ENCODE data around the gene RAB42. TPM values are rescaled to one million over a fixed set of nuclear protein-coding genes. Genes with fewer than 3 reads are reported as not detected.
"Not testable (repeated sequence)": the region's sequence is repeated elsewhere in the genome, so short reads cannot be mapped to it uniquely, and the experiment has no call there.

RAB42 gene
- total RNA-seq, 1 donor from 2014 or later = 1.7 TPM

DNA sequence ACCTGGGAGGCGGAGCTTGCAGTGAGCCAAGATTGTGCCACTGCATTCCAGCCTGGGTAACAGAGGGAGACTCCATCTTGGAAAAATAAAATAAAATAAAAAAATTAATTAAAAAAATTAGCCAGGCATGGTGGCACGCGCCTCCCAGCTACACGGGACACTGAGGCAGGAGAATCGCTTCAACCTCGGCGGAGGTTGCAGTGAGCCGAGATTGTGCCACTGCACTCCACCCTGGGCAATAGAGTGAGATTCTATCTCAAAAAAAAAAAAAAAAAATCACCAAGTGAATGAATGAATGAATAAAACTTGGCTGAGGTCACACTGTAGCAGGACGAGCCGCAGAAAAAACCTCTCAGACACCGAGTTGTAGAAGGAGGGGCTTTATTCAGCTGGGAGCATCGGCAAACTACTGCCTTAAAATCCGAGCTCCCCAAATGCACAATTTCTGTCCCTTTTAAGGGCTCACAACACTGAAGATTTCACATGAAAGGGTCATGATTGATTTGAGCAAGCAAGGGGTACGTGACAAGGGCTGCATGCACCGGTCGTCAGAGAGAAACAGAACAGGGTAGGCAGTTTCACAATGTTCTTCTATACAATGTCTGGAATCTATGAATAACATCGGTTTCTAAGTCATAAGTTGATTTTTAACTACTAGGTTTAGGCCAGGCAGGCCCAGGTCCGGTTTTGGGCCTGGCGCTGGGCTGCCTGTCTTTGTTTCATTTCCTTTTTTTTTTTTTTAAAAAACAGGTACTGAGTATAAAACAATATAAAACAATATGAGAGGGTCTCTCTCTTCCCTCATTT lies 5.3 kb upstream of the RAB42 start:
- not testable (repeated sequence) for DNase-seq (ENCODE audit: low read depth, low spot score)

DNA sequence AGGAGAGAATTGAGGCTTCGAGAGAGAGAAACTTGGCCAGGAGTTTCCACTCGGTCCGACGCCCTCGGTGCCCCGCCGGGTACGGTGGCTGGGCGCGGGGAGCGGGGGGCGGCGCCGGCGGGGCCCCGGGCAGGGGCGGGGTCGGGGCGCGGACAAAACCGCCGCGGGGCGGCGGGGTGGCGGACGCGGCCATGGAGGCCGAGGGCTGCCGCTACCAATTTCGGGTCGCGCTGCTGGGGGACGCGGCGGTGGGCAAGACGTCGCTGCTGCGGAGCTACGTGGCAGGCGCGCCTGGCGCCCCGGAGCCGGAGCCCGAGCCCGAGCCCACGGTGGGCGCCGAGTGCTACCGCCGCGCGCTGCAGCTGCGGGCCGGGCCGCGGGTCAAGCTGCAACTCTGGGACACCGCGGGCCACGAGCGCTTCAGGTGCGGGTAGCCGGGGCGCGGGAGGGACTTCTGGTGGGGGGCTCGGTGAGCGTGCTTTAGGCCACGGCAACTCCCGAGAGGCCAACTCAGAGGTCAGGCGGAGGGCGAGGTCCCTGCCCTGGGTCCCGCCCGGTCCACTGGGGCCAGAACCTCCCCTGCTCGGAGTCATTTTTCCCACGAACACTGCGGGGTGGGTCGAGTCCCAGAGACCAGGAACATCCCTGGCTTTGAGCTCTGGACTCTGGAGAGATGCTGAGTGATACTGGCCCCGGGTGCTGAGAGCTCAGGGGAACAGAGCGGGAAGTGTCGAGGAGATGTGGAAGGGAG lies 431 bp downstream of the RAB42 start:
- DNase-seq (ENCODE audit: low read depth, low spot score) = no peak

DNA sequence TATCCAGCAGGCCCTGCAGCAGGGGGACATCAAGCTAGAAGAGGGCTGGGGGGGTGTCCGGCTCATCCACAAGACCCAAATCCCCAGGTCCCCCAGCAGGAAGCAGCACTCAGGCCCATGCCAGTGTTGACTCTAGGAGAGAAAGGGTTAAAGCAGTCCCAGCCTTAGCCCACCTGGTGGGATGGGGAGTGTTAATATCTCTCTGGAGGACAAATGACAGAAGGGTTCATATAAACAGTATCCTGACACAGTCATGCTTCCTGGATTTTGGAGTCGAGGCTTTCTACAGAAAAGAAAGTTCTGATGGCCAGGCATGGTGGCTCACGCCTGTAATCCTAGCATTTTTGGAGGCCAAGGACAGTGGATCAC lies 1.9 kb downstream of the RAB42 start:
- DNase-seq (ENCODE audit: low read depth, low spot score) = not testable (repeated sequence)

DNA sequence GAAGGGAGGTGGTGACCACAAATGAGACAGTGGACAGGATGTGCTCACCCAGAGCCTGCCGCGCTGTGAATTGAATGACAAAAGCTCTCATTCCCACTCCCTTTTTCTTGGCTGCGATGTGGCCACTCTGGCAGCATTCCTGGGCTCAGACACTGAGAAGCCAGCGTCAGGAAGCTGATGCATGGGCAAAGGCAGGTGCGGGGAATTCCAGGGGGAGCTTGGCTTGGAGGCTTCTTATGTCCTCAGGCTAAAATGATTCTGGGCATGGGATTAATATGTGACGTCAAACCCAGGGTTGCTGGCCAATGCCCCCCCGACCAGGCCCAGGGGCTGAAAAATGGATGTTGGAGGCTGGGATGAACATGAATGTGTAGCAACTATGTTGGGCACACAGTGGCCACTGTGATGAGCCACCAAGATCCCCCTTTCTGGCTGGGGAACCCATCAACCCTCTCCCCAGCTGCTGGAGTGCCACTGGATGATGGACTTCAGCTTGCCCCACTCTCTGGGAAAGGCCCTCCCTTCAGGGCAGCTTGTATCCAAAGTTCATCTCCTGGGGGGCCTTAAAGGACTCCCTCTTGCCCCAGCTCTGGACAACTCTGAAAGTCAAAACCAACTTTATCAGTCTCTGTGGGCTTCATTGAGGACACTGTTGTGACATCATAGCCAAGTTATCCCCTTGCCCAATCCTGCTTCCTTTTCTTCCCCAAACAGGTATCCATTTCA lies 2.8 kb downstream of the RAB42 start:
- peak; percentile 63 for DNase-seq (ENCODE audit: low read depth, low spot score)

GRCh38 chr1:28595412-28596191 lies 3.5 kb downstream of the RAB42 start:
- no peak for DNase-seq (ENCODE audit: low read depth, low spot score)

DNA sequence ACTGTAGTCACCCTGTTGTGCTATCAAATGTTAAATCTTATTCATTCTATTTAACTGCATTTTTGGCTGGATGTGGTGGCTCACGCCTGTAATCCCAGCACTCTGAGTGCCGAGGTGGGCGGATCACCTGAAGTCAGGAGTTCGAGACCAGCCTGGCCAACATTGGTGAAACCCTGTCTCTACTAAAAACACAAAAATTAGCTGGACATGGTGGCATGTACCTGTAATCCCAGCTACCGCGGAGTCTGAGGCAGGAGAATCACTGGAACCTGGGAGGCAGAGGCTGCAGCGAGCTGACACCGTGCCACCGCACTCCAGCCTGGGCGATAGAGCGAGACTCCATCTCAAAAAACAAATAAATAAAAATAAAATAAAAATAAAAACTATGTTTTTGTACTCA lies 4.2 kb downstream of the RAB42 start:
- not testable (repeated sequence) for DNase-seq (ENCODE audit: low read depth, low spot score)

DNA sequence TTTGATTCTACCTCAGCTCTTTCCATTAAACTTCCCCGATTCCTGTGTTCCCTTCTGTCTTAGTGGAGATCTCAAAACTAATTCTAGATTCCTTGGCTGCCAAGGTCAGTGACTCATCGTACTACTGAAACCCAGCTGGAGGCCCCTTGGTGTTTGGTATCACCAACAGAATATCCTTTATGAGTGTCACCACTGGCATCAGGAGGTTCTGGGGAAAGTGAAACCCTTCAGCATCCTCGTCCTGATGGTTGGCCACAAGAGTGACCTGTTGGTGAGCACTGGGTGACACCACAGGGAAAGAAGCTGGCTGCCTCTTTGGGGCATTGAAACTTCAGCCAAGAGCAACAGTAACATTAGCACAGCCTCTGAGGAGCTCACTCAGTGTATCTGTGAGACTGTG lies 9.6 kb downstream of the RAB42 start:
- DNase-seq (ENCODE audit: low read depth, low spot score) = no peak

- peak; percentile 37 for DNase-seq (ENCODE audit: low read depth, low spot score)
Observed at GRCh38 chr1:28602536-28603439, 10.7 kb downstream of the RAB42 start.

DNA sequence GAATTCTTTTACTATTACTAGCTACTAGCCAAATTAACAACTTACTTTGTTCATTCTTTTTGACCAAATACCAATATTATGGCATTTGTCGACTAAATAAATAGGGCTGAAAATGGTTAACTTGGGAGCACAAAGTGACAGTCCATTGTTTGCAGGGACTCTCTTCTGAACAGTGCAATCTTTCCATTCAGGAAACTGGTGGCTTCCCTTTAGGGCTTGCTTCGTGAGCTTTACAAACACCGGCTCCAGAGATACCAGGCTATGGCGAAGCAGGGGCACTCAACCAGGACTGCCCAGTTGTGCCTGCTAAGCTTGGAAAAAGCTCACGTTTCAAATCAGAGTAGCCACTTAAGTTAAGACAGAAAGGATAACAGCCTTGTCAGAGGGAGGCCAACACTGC lies 12.3 kb downstream of the RAB42 start:
- no peak for DNase-seq (ENCODE audit: low read depth, low spot score)

- DNase-seq (ENCODE audit: low read depth, low spot score) = no peak
Observed at GRCh38 chr1:28604962-28605361, 12.9 kb downstream of the RAB42 start.

DNA sequence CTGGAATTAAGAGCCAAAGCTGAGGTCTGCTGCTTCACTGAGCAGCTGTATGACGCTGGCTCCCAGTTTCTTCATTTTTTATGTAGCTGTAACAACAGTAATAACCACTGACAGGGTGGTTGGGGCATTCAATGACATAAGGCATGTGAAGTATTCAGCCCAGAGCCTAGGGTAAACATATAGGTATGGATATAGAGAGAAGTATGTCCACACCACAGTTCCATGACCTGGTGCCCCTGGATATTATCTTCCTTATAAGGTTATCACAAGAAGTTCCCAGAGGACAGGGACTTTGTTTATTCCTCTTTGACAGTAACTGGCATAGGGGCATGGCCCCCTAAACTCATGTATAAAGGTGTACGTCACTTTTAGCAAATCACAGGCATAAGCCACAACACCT lies 14.7 kb downstream of the RAB42 start:
- DNase-seq (ENCODE audit: low read depth, low spot score) = no peak

GRCh38 chr1:28613175-28613574 lies 21.1 kb downstream of the RAB42 start:
- no peak for DNase-seq (ENCODE audit: low read depth, low spot score)

DNA sequence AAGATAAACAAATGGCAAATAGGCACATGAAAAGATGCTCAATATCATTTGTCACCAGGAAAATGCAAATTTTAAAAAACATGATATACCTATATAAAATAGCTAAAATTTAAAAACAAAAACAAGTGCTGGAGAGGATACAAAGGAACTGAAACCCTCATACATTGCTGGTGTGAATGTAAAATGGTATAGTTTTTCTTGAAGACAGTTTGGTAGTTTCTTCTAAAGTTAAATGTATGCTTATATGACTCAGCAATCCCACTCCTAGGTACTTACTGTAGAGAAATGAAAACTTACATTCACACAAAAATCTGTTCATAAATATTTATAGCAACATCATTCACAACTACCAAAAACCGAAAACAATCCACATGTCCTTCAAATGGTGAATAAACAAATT lies 39.6 kb downstream of the RAB42 start:
- DNase-seq (ENCODE audit: low read depth, low spot score) = no peak

DNA sequence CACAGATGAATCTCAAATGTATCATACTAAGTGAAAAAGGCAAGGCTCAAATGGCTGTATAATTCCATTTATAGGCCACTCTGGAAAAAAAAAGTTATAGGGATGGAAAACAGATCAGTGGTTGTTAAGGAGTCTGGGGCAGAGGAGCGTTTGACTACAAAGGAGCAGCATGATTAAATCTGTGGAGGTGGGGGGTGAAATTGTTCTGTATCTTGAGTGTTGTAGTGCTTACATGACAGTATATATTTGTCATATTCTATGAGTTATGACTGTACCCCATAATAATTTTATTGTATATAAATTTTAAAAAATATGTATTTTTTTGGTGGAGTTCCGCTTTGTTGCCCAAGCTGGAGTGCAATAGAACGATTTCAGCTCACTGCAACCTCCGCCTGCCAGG lies 40.5 kb downstream of the RAB42 start:
- no peak for DNase-seq (ENCODE audit: low read depth, low spot score)

DNA sequence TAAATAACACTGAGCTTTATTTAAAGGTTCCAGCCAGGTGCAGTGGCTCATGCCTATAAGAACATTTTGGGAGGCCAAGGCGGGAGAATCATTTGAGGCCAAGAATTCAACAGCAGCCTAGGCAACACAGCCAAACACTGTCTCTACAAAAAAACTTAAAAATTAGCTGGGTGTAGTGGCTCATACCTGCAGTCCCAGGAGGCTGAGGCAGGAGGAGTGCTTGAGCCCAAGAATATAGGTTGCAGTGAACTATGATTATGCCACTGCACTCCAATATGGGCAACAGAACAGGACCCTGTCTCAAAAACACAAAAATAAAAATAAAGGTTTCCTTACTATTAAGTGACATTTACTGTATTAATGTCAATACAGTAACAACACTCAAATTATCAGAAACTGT lies 48.7 kb downstream of the RAB42 start:
- DNase-seq (ENCODE audit: low read depth, low spot score) = no peak

DNA sequence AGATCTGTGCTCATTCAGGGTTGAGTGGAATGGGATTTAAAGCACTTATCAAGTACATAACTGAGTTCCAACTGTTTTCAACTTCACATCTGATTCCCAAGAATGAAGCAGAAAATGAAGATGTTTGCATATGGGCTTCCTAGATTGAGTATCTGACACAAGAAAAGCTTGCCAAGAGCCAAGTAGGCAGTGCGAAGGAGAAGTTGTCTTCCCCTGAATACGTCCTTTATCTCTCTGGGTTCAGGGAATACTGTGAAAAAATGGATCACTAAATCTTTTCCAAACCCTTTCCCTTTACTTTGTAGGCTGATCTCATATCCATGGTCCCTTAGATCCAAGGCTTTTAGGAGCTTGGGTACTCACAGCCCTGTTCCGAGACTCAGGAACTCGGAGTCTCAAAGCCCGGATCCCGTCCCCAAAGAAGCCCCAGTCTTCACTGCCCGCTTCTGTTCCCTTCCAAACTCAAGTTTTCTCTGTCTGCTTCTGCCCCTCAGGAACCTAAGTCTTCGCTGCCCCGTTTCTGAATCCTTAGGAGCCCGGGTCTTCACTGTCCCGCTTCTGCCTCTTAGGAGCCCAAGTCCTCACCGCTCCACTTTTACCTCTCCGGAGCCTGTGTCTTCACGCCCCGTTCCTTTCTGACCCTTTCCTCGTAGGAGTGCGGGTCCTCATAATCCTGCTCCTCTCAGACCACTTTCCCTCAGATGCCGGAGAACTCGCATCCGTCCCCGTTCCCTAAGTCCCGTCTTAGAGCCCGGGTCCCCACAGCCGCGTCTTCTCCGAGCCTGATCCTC lies 50.2 kb downstream of the RAB42 start:
- DNase-seq (ENCODE audit: low read depth, low spot score) = no peak

- peak; percentile 86 for DNase-seq (ENCODE audit: low read depth, low spot score)
Observed at GRCh38 chr1:28642847-28643635, 51.0 kb downstream of the RAB42 start, which contains the start of gene TAF12. Gene TAF12, minus strand, starts transcription at chr1:28643067. Its CDS starts 20,986 bp downstream, at chr1:28622081.

GRCh38 chr1:28644494-28644893 lies 52.4 kb downstream of the RAB42 start:
- DNase-seq (ENCODE audit: low read depth, low spot score) = no peak

Data from pulmonary artery endothelial cell (primary cell).